H1 (cell line): ENCODE results near the gene DFFA. TPM values are rescaled to one million over a fixed set of nuclear protein-coding genes. Genes with fewer than 3 reads are reported as not detected.

ENCODE experiments used
- CTCF ChIA-PET: fragments of 300-600 bp; sonication (Branson Sonifier 250); formaldehyde crosslinking; loops from one replicate; lab custom pipeline; 2021; ENCODE audit not compliant: partially characterized antibody; lab: Charles Lee
- POLR2A ChIA-PET: fragments of 300-600 bp; sonication (Branson Sonifier 250); formaldehyde crosslinking; loops from one replicate; lab custom pipeline; 2021; ENCODE audit warnings: inconsistent platforms; ENCODE audit not compliant: partially characterized antibody; lab: Charles Lee
- DNase-seq, 2 experiments: peaks; one replicate each; pipeline versions ENCODE4 v3.0.0 to v3.0.0-alpha.2; 2010 to 2022; ENCODE audit warnings: low spot score in 2 of 2, low read depth in 1 of 2, mixed read lengths in 1 of 2
- FAIRE-seq: peaks from 2 replicates; lab custom pipeline; 2011; peaks lifted over from hg19 to GRCh38; lab: Jason Lieb, UNC
- H2AFZ ChIP-seq: 2 replicates; pipeline ENCODE4 v1.8.1; 2012; ENCODE audit warnings: low read length, inconsistent platforms
- H2AK5ac ChIP-seq: 2 replicates; pipeline ENCODE4 v1.6.1; 2013; ENCODE audit warnings: low read depth, low read length
- H2BK120ac ChIP-seq: replicated peaks from 2 replicates; pipeline ENCODE3; 2013; ENCODE audit warnings: low read depth, low read length, inconsistent platforms
- H2BK12ac ChIP-seq: 2 replicates; pipeline ENCODE4 v1.6.1; 2013; ENCODE audit warnings: low read depth, low read length
- H2BK15ac ChIP-seq: 2 replicates; pipeline ENCODE4 v1.6.1; 2013; ENCODE audit warnings: low read length
- H2BK20ac ChIP-seq: 2 replicates; pipeline ENCODE4 v1.6.1; 2013; ENCODE audit warnings: low read length
- H2BK5ac ChIP-seq: 2 replicates; pipeline ENCODE4 v1.6.1; 2013; ENCODE audit warnings: low read depth, low read length
- H3K14ac ChIP-seq: 2 replicates; pipeline ENCODE4 v1.6.1; 2013; ENCODE audit warnings: inconsistent platforms; ENCODE audit not compliant: insufficient read length
- H3K18ac ChIP-seq: 2 replicates; pipeline ENCODE4 v1.6.1; 2013; ENCODE audit warnings: low read length; ENCODE audit errors: extremely low read depth
- H3K23ac ChIP-seq: 2 replicates; pipeline ENCODE4 v1.6.1; 2013; ENCODE audit warnings: inconsistent platforms; ENCODE audit not compliant: insufficient read length
- H3K23me2 ChIP-seq: 2 replicates; pipeline ENCODE4 v1.6.1; 2013; ENCODE audit warnings: low read depth, low read length
- H3K27ac ChIP-seq: 2 replicates; pipeline ENCODE4 v1.6.1; 2011; ENCODE audit warnings: low read depth, low read length, inconsistent platforms
- H3K27me3 ChIP-seq, 4 experiments: replicated peaks in 1 of 4; 1 replicate in 1 of 4; 2 replicates in 3 of 4; pipeline versions ENCODE4 v1.6.1 to v1.8.1; 2011 to 2013; ENCODE audit warnings: low read length in 3 of 4, mild to moderate bottlenecking in 3 of 4, inconsistent platforms in 2 of 4, mixed read lengths in 2 of 4, moderate library complexity in 1 of 4; ENCODE audit not compliant: control insufficient read depth in 3 of 4, insufficient read depth in 3 of 4; ENCODE audit errors: extremely low read depth in 1 of 4
- H3K36me3 ChIP-seq, 4 experiments: 2 replicates each; pipeline versions ENCODE4 v1.6.1 to v1.8.1; 2011 to 2013; ENCODE audit warnings: mild to moderate bottlenecking in 4 of 4, low read length in 3 of 4, moderate library complexity in 2 of 4, control low read depth in 1 of 4, inconsistent platforms in 1 of 4; ENCODE audit not compliant: insufficient read depth in 4 of 4, control insufficient read depth in 2 of 4
- H3K4ac ChIP-seq: replicated peaks from 2 replicates; pipeline ENCODE3; 2013; ENCODE audit warnings: low read length, low read depth, mixed read lengths, inconsistent platforms; ENCODE audit not compliant: insufficient read length
- H3K4me1 ChIP-seq, 4 experiments: replicated peaks in 1 of 4; 1 replicate in 1 of 4; 2 replicates in 3 of 4; pipeline versions ENCODE4 v1.6.1 to v1.8.1; 2011 to 2013; ENCODE audit warnings: low read length in 3 of 4, inconsistent platforms in 2 of 4, mixed read lengths in 1 of 4; ENCODE audit not compliant: insufficient read depth in 4 of 4, control insufficient read depth in 3 of 4
- H3K4me2 ChIP-seq, 2 experiments: 2 replicates each; pipeline versions ENCODE4 v1.6.1 to v1.8.1; 2011 to 2013; ENCODE audit warnings: low read depth in 2 of 2, low read length in 2 of 2, control low read depth in 1 of 2, inconsistent platforms in 1 of 2, mild to moderate bottlenecking in 1 of 2; ENCODE audit not compliant: insufficient read depth in 1 of 2
- H3K4me3 ChIP-seq, 4 experiments: fragments of 200-600, 300-600 bp in 1 of 4; sonication (generic), shearing (Covaris generic), sonication (Bioruptor Twin) in 1 of 4; 2 replicates each; pipeline versions ENCODE4 v1.5.1 to v1.8.1; 2011 to 2016; ENCODE audit warnings: low read length in 4 of 4, low read depth in 3 of 4, control low read depth in 2 of 4, inconsistent platforms in 2 of 4, mild to moderate bottlenecking in 2 of 4, mixed read lengths in 1 of 4, moderate library complexity in 1 of 4; ENCODE audit not compliant: insufficient read depth in 2 of 4; ENCODE audit errors: extremely low read depth in 1 of 4
- H3K56ac ChIP-seq: replicated peaks from 2 replicates; pipeline ENCODE3; 2013; ENCODE audit warnings: low read depth, mild to moderate bottlenecking, mixed read lengths, low read length, inconsistent platforms; ENCODE audit not compliant: insufficient read length
- H3K79me1 ChIP-seq: 2 replicates; pipeline ENCODE4 v1.6.1; 2013; ENCODE audit warnings: low read depth, low read length, control low read depth
- H3K79me2 ChIP-seq, 2 experiments: 2 replicates each; pipeline versions ENCODE4 v1.6.1 to v1.8.1; 2012 to 2013; ENCODE audit warnings: low read length in 2 of 2, mild to moderate bottlenecking in 2 of 2, inconsistent platforms in 1 of 2; ENCODE audit not compliant: insufficient read depth in 2 of 2, control insufficient read depth in 1 of 2
- H3K9ac ChIP-seq, 4 experiments: replicated peaks in 1 of 4; 1 replicate in 1 of 4; 2 replicates in 3 of 4; pipeline versions ENCODE4 v1.6.1 to v1.8.1; 2011 to 2013; ENCODE audit warnings: low read depth in 3 of 4, low read length in 3 of 4, control low read depth in 2 of 4, mild to moderate bottlenecking in 2 of 4, moderate library complexity in 2 of 4, inconsistent platforms in 1 of 4; ENCODE audit errors: extremely low read depth in 1 of 4
- H3K9me3 ChIP-seq, 2 experiments: 2 replicates each; pipeline versions ENCODE4 v1.6.1 to v1.8.1; 2012 to 2013; ENCODE audit warnings: mild to moderate bottlenecking in 2 of 2, moderate library complexity in 2 of 2, control low read depth in 1 of 2, inconsistent platforms in 1 of 2, low read depth in 1 of 2, low read length in 1 of 2, mixed read lengths in 1 of 2; ENCODE audit not compliant: insufficient read depth in 2 of 2
- H4K20me1 ChIP-seq, 2 experiments: replicated peaks in 1 of 2; 2 replicates each; pipeline versions ENCODE3 to v1.8.1; 2011 to 2013; ENCODE audit warnings: inconsistent platforms in 2 of 2, low read length in 2 of 2, mild to moderate bottlenecking in 1 of 2; ENCODE audit not compliant: insufficient read depth in 2 of 2, control insufficient read depth in 1 of 2
- H4K5ac ChIP-seq: 2 replicates; pipeline ENCODE4 v1.6.1; 2013; ENCODE audit warnings: low read length, low read depth, mixed read lengths, inconsistent platforms; ENCODE audit not compliant: insufficient read length
- H4K8ac ChIP-seq: 2 replicates; pipeline ENCODE4 v1.8.0; 2013; ENCODE audit warnings: mild to moderate bottlenecking, moderate library complexity, low read length, inconsistent platforms; ENCODE audit not compliant: insufficient read depth; ENCODE audit errors: extremely low read depth
- H4K91ac ChIP-seq: replicated peaks from 2 replicates; pipeline ENCODE3; 2013; ENCODE audit warnings: low read length, mixed read lengths, inconsistent platforms; ENCODE audit not compliant: insufficient read length
- CHD1 ChIP-seq: IDR thresholded peaks from 2 replicates; pipeline ENCODE4 v1.6.1; 2012; ENCODE audit warnings: low read depth, low read length, improper control_type of control experiment
- JUN ChIP-seq: IDR thresholded peaks from 2 replicates; pipeline ENCODE4 v1.6.1; 2011; ENCODE audit warnings: low read depth, mild to moderate bottlenecking, improper control_type of control experiment, low read length
- JUND ChIP-seq: IDR thresholded peaks from 2 replicates; pipeline ENCODE4 v1.6.1; 2011; ENCODE audit warnings: mild to moderate bottlenecking, improper control_type of control experiment, low read length
- KDM4A ChIP-seq: IDR thresholded peaks from one replicate; pipeline ENCODE4 v1.7.1; 2012; ENCODE audit warnings: low read depth, mild to moderate bottlenecking, moderate library complexity, low read length, inconsistent platforms; ENCODE audit not compliant: severe bottlenecking
- KDM5A ChIP-seq: fragments of 200-600 bp; IDR thresholded peaks from 2 replicates; pipeline ENCODE4 v1.7.1; 2012; ENCODE audit warnings: mild to moderate bottlenecking, low read length, inconsistent platforms, mixed read lengths
- POLR2AphosphoS5 ChIP-seq: IDR thresholded peaks from 2 replicates; pipeline ENCODE4 v1.6.1; 2011; ENCODE audit warnings: low read depth, low read length
- POU5F1 ChIP-seq: IDR thresholded peaks from 2 replicates; pipeline ENCODE4 v1.6.1; 2011; ENCODE audit warnings: low read depth, mild to moderate bottlenecking, low read length, moderate library complexity
- RAD21 ChIP-seq, 2 experiments: IDR thresholded peaks in 1 of 2; conservative IDR thresholded peaks in 1 of 2; 2 replicates each; pipeline ENCODE4 v1.6.1; 2011; ENCODE audit warnings: low read depth in 2 of 2, low read length in 2 of 2, improper control_type of control experiment in 1 of 2, inconsistent platforms in 1 of 2, mild to moderate bottlenecking in 1 of 2, moderate library complexity in 1 of 2
- RFX5 ChIP-seq: IDR thresholded peaks from 2 replicates; pipeline ENCODE4 v1.6.1; 2011; ENCODE audit warnings: low read depth, low read length, improper control_type of control experiment, borderline replicate concordance
- RXRA ChIP-seq: IDR thresholded peaks from 2 replicates; pipeline ENCODE4 v1.6.1; 2011; ENCODE audit warnings: low read depth, mild to moderate bottlenecking, low read length, moderate library complexity; ENCODE audit not compliant: insufficient read depth
- SIN3A ChIP-seq, 2 experiments: IDR thresholded peaks in 1 of 2; conservative IDR thresholded peaks in 1 of 2; 2 replicates each; pipeline ENCODE4 v1.6.1; 2011 to 2012; ENCODE audit warnings: low read length in 2 of 2, improper control_type of control experiment in 1 of 2, low read depth in 1 of 2, mild to moderate bottlenecking in 1 of 2
- SIRT6 ChIP-seq: IDR thresholded peaks from one replicate; pipeline ENCODE4 v1.7.1; 2012; ENCODE audit warnings: low read length, inconsistent platforms
- SP2 ChIP-seq: IDR thresholded peaks from 2 replicates; pipeline ENCODE4 v1.6.1; 2012; ENCODE audit warnings: mild to moderate bottlenecking, low read length, inconsistent platforms
- SRF ChIP-seq: IDR thresholded peaks from 2 replicates; pipeline ENCODE4 v1.6.1; 2011; ENCODE audit warnings: mild to moderate bottlenecking, low read depth, low read length, moderate library complexity
- WGBS, 2 experiments: shearing (Covaris generic) in 1 of 2; methylation state at CpG; one replicate each; pipeline versions ENCODE4 v1.1.6 to v1.1.7; 2013 to 2015; ENCODE audit warnings: low lambda C conversion rate in 2 of 2, mixed read lengths in 2 of 2, inconsistent platforms in 1 of 2, low coverage in 1 of 2, missing lambda C conversion rate in 1 of 2; ENCODE audit not compliant: insufficient replicate concordance in 2 of 2, insufficient coverage in 1 of 2, insufficient read length in 1 of 2; ENCODE audit errors: extremely low coverage in 1 of 2, missing lambda C conversion rate in 1 of 2; 5-methylcytosine and 5-hydroxymethylcytosine counted together
- polyA plus RNA-seq, 7 experiments: library from polyadenylated mRNA; depleted of rRNA in 3 of 7; stranded (reverse) in 5 of 7; unstranded in 2 of 7; fragments of >200 nt in 5 of 7; fragments of 200-250 nt in 2 of 7; gene quantifications; 1 replicate in 5 of 7; 2 replicates in 1 of 7; 4 replicates in 1 of 7; pipeline versions ENCODE4 v1.2.1 to v1.2.3, GENCODE V29; 2011 to 2013; ENCODE audit warnings: missing spikeins in 2 of 7, mixed read lengths in 2 of 7
- total RNA-seq: library from RNA; stranded (reverse); fragmentation: NEBNext Ultra II Directional; extraction: Animal tissue kit (Norgen Biotek cat#: 25700); gene quantifications from 2 replicates; pipeline ENCODE4 v1.2.1, GENCODE V29; 2021

Gene DFFA
- total and polyA plus RNA-seq, 2 of the 8 experiments (the other 6 are each of a cell fraction or from before 2014, with no cell fraction given) = 34.3 to 79.9 TPM

DNA sequence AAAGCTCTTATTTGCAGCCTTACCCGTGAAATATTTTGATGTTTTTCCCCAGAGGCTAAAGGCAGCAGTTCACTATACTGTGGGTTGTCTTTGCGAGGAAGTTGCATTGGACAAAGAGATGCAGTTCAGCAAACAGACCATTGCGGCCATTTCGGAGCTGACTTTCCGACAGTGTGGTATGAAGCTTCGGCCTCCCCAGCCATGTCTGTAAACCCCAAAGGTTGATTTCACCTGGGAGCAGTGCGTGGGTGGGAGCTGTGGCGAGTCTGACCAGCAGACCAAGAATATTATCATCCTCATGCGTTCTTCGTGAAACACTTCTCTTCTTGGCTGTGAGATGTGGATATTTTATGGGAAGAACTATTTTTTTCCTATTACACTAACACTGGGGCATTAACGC is 38.5 kb downstream of the DFFA start:
- 95% methylated on average over 11 of the region's 11 CpGs; no CpG with 5 or more reads in 1 of the 2 experiments for WGBS, 2 experiments
- H2AK5ac ChIP-seq = no peak overlapping the region
- no peak overlapping the region for H4K5ac ChIP-seq
- H3K4me2 ChIP-seq = no peak overlapping the region
- H3K9ac ChIP-seq = no peak overlapping the region
- no peak overlapping the region for H2BK15ac ChIP-seq
- H3K27me3 ChIP-seq = no peaks in the 10 kb centered on the region
- no peaks in the 10 kb centered on the region for H3K79me2 ChIP-seq
- peaks cover 0 to 5% (median under 1%) of the 10 kb centered on the region in 4 experiments; a peak in 4 of 7 replicates for H3K4me1 ChIP-seq
- peaks cover 9% of the 10 kb centered on the region for H3K23me2 ChIP-seq
- H2BK120ac ChIP-seq = no peak overlapping the region
- no peak overlapping the region for H2BK5ac ChIP-seq
- no peak overlapping the region for H3K27ac ChIP-seq
- H2BK20ac ChIP-seq = no peak overlapping the region
- no peaks in the 10 kb centered on the region for H3K36me3 ChIP-seq
- no peak overlapping the region for H2AFZ ChIP-seq
- H3K9me3 ChIP-seq = no peaks in the 10 kb centered on the region
- H2BK12ac ChIP-seq = no peak overlapping the region
- no peak overlapping the region for H3K23ac ChIP-seq
- DNase-seq (no peak), FAIRE-seq (no peak)
- CTCF ChIA-PET = interaction anchor here (0.9 to 10.9 kb wide), 4 partner anchors 29 to 477 kb away, joined by 3 to 132 read pairs (median 4); no protein-coding TSS in a partner anchor
- no peak overlapping the region for H4K91ac ChIP-seq
- POLR2A ChIA-PET = interaction anchor here (0.7 to 1.0 kb wide), 3 partner anchors 12 to 35 kb away, joined by 3 to 4 read pairs (median 4); partner anchors contain the start of gene CORT
- H3K18ac ChIP-seq = no peak overlapping the region
- H3K14ac ChIP-seq = no peak overlapping the region
- no peaks in the 10 kb centered on the region; the same call in 1 of the 2 replicates for H3K79me1 ChIP-seq
- H3K56ac ChIP-seq = no peak overlapping the region
- no peak overlapping the region for H4K8ac ChIP-seq
- no peak overlapping the region for H3K4ac ChIP-seq
- TF ChIP-seq SIRT6 (no peak), RAD21 (IDR thresholded peaks at IDR 0.05 in 1 of 2, conservative IDR thresholded peaks at IDR 0.05 in 1 of 2; ENCODE audit: low read depth in 2 of 2, low read length in 2 of 2) (no peak), JUN (no peak), POLR2AphosphoS5 (no peak), SP2 (no peak), SIN3A (conservative IDR thresholded peaks at IDR 0.05 in 1 of 2, IDR thresholded peaks at IDR 0.05 in 1 of 2; ENCODE audit: low read depth in 1 of 2, low read length in 2 of 2) (no peak), SRF (no peak), RFX5 (no peak), KDM5A (no peak), POU5F1 (no peak), KDM4A (no peak), RXRA (no peak), CHD1 (no peak), JUND (no peak)
- TF ChIP-seq, all 59 proteins: peak for 0
- no peak overlapping the region for H3K4me3 ChIP-seq
- H4K20me1 ChIP-seq = no peaks in the 10 kb centered on the region
